Tibial artery (tissue), 4 donors: ENCODE results near the gene MSRB2.

Experiments used
- DNase-seq, 2 donors: peaks; one replicate each; pipeline ENCODE4 v3.0.0-alpha.2; 2019
- H3K27ac ChIP-seq, 2 donors: fragments of 200-600 bp; sonication (generic) in 1 of 2; 1 replicate in 1 of 2; 2 replicates in 1 of 2; pipeline ENCODE4 v1.5.1; 2018 to 2019; ENCODE audit warnings: mild to moderate bottlenecking in 1 of 2
- H3K27me3 ChIP-seq, 2 donors: fragments of 200-600 bp; sonication (generic) in 1 of 2; one replicate each; pipeline versions ENCODE4 v1.5.1 to v1.6.0; 2016 to 2019
- H3K36me3 ChIP-seq, 3 donors: fragments of 200-600 bp; sonication (generic) in 2 of 3; one replicate each; pipeline ENCODE4 v1.5.1; 2016 to 2019; ENCODE audit warnings: mild to moderate bottlenecking in 2 of 3
- H3K4me1 ChIP-seq, 4 donors: fragments of 200-600 bp; sonication (generic) in 2 of 4; 1 replicate in 3 of 4; 2 replicates in 1 of 4; pipeline ENCODE4 v1.5.1; 2016 to 2019
- H3K4me3 ChIP-seq, 2 donors: fragments of 200-600 bp; sonication (generic) in 1 of 2; 1 replicate in 1 of 2; 2 replicates in 1 of 2; pipeline ENCODE4 v1.5.1; 2018 to 2019; ENCODE audit warnings: mild to moderate bottlenecking in 2 of 2
- H3K9me3 ChIP-seq, 3 donors: fragments of 200-600 bp; sonication (generic) in 1 of 3; one replicate each; pipeline ENCODE4 v1.5.1; 2016 to 2019
- CTCF ChIP-seq, 2 experiments: fragments of 200-600 bp in 1 of 2; fragments of 450-650 bp in 1 of 2; IDR thresholded peaks; one replicate each; pipeline ENCODE4 v1.5.1; 2017 to 2019; ENCODE audit warnings: antibody characterized with exemption in 2 of 2, mild to moderate bottlenecking in 1 of 2, moderate library complexity in 1 of 2
- intact Hi-C: fragments of 100-400 bp; cut with DNase I; formaldehyde crosslinking; loops from one replicate; pipeline ENCODE4 v1.15.0; 2023; ENCODE audit warnings: low total_unique reads

The MSRB2 gene

GRCh38 chr10:23099079-23099478 is 3.7 kb downstream of the MSRB2 start:
- Histone ChIP-seq H3K36me3 (peaks cover 0 to 1% (median 0%) of the 10 kb centered on the region in 3 donors), H3K9me3 (peaks cover 0 to 6% (median 0%) of the 10 kb centered on the region in 3 donors), H3K27me3 (no peaks in the 10 kb centered on the region), H3K27ac (no peak overlapping the region), H3K4me1 (peaks cover 6 to 23% (median 13%) of the 10 kb centered on the region in 4 donors), H3K4me3 (no peak overlapping the region)
- DNase-seq = no peak
- TF ChIP-seq CTCF (IDR thresholded peaks at IDR 0.05) = no peak
- intact Hi-C loops = loop anchor here (5.0 to 10.0 kb wide), 2 partner anchors 338 to 384 kb away; partner anchors contain the start of genes OTUD1 and PIP4K2A

- intact Hi-C loops = loop anchor here (5.0 to 10.0 kb wide), 2 partner anchors 337 to 385 kb away; partner anchors contain the start of genes OTUD1 and PIP4K2A
- Histone ChIP-seq H3K27me3 (no peaks in the 10 kb centered on the region), H3K4me3 (no peak overlapping the region), H3K4me1 (peaks cover 6 to 23% (median 13%) of the 10 kb centered on the region in 4 donors), H3K27ac (no peak overlapping the region), H3K9me3 (peaks cover 0 to 6% (median 0%) of the 10 kb centered on the region in 3 donors), H3K36me3 (peaks cover 6 to 8% (median 7%) of the 10 kb centered on the region in 3 donors)
- no peak for TF ChIP-seq CTCF (IDR thresholded peaks at IDR 0.05)
- DNase-seq = no peak
Measured at GRCh38 chr10:23099816-23100215, 4.4 kb downstream of the MSRB2 start.

GRCh38 chr10:23100331-23101030 is 5.1 kb downstream of the MSRB2 start:
- Histone ChIP-seq H3K4me1 (peaks cover 6 to 23% (median 13%) of the 10 kb centered on the region in 4 donors), H3K9me3 (peaks cover 0 to 6% (median 0%) of the 10 kb centered on the region in 3 donors), H3K4me3 (no peak overlapping the region), H3K27me3 (no peaks in the 10 kb centered on the region), H3K36me3 (peaks cover 12 to 15% (median 14%) of the 10 kb centered on the region in 3 donors), H3K27ac (no peak overlapping the region)
- TF ChIP-seq CTCF (IDR thresholded peaks at IDR 0.05) = no peak
- no peak for DNase-seq
- intact Hi-C loops = no loop called here

- Histone ChIP-seq H3K27ac (no peak overlapping the region), H3K9me3 (no peaks in the 10 kb centered on the region), H3K36me3 (peaks cover 66 to 73% (median 66%) of the 10 kb centered on the region in 3 donors), H3K4me3 (no peak overlapping the region), H3K4me1 (no peaks in the 10 kb centered on the region), H3K27me3 (no peaks in the 10 kb centered on the region)
- intact Hi-C loops = no loop called here
- no peak for TF ChIP-seq CTCF (IDR thresholded peaks at IDR 0.05)
- DNase-seq = no peak
Measured at GRCh38 chr10:23106331-23107072, 11.1 kb downstream of the MSRB2 start.

- H3K4me1 ChIP-seq = no peaks in the 10 kb centered on the region
- intact Hi-C loops = no loop called here
- DNase-seq = no peak
- H3K36me3 ChIP-seq = peaks cover 61 to 96% (median 84%) of the 10 kb centered on the region in 3 donors
- H3K9me3 ChIP-seq = no peaks in the 10 kb centered on the region
- no peak overlapping the region for H3K4me3 ChIP-seq
- no peak for TF ChIP-seq CTCF (IDR thresholded peaks at IDR 0.05)
- H3K27ac ChIP-seq = no peak overlapping the region
- no peaks in the 10 kb centered on the region for H3K27me3 ChIP-seq
Measured at GRCh38 chr10:23110722-23111516, 15.5 kb downstream of the MSRB2 start.
